Kidney (tissue), 14 donors: Measurements from ENCODE around the gene WFDC2. TPM values are rescaled to one million over a fixed set of nuclear protein-coding genes. Genes with fewer than 3 reads are reported as not detected.

ENCODE experiments used
- DNase-seq, 5 donors: peaks; one replicate each; pipeline ENCODE4 v3.0.0-alpha.2; 2013 to 2020
- FAIRE-seq: peaks from 2 replicates; lab custom pipeline; 2012; peaks lifted over from hg19 to GRCh38; lab: Jason Lieb, UNC
- H3K27ac ChIP-seq, 2 donors: one replicate each; pipeline ENCODE4 v1.7.0; 2013; ENCODE audit warnings: low read depth in 2 of 2, low read length in 2 of 2, inconsistent platforms in 1 of 2
- H3K27me3 ChIP-seq: one replicate; pipeline ENCODE4 v1.7.1; 2013; ENCODE audit warnings: low read length, inconsistent platforms; ENCODE audit not compliant: control insufficient read depth, insufficient read depth
- H3K36me3 ChIP-seq, 3 donors: one replicate each; pipeline versions ENCODE4 v1.7.0 to v1.7.1; 2013; ENCODE audit warnings: low read length in 3 of 3, control low read depth in 1 of 3, inconsistent platforms in 1 of 3; ENCODE audit not compliant: insufficient read depth in 3 of 3, control insufficient read depth in 2 of 3
- H3K4me1 ChIP-seq, 3 donors: one replicate each; pipeline versions ENCODE4 v1.7.0 to v1.7.1; 2013; ENCODE audit warnings: low read length in 3 of 3, inconsistent platforms in 1 of 3, low read depth in 1 of 3; ENCODE audit not compliant: control insufficient read depth in 2 of 3, insufficient read depth in 2 of 3
- H3K4me3 ChIP-seq, 3 donors: one replicate each; pipeline versions ENCODE4 v1.7.0 to v1.8.1; 2013; ENCODE audit warnings: low read length in 3 of 3, control low read depth in 1 of 3, inconsistent platforms in 1 of 3
- H3K9ac ChIP-seq, 3 donors: one replicate each; pipeline versions ENCODE4 v1.7.0 to v1.7.1; 2013; ENCODE audit warnings: low read length in 3 of 3, control low read depth in 1 of 3, inconsistent platforms in 1 of 3
- H3K9me3 ChIP-seq, 3 donors: one replicate each; pipeline versions ENCODE4 v1.7.0 to v1.7.1; 2013; ENCODE audit warnings: low read length in 3 of 3, control low read depth in 1 of 3, inconsistent platforms in 1 of 3; ENCODE audit not compliant: control insufficient read depth in 2 of 3, insufficient read depth in 1 of 3
- intact Hi-C: fragments of 100-400 bp; cut with DNase I; formaldehyde crosslinking; loops from one replicate; pipeline ENCODE4 v1.11.1; 2022
- polyA plus RNA-seq: library from polyadenylated mRNA; stranded (reverse); fragments of 350-450 nt; fragmentation: Illumina TruSeq; extraction: RNeasy Lipid Tissue Mini Kit (QIAGEN cat#74804); gene quantifications from one replicate; pipeline ENCODE4 v1.2.3, GENCODE V29; 2014; ENCODE audit warnings: low read depth, low replicate concordance; ENCODE audit not compliant: insufficient read depth
- total RNA-seq: library from RNA; stranded (reverse); fragmentation: NEBNext Ultra II Directional; extraction: Animal tissue kit (Norgen Biotek cat#: 25700); gene quantifications from one replicate; pipeline ENCODE4 v1.2.1, GENCODE V29; 2021
- TF ChIP-seq, protein P1 (sequence below): IDR thresholded peaks from 3 replicates; pipeline ENCODE4 v1.5.1; 2012; ENCODE audit warnings: mild to moderate bottlenecking, moderate library complexity, borderline replicate concordance; ENCODE audit not compliant: insufficient read depth; ENCODE audit errors: extremely low read depth
- donor health status: control.
- donor health status: control.
- donor health status: control.
- donor health status: control.
- donor health status: control.
- donor health status: DM: yes; HTN: yes; CAD: no.
- donor health status: Normal renal cell carcinoma (clear cell type).

Gene WFDC2
- total and polyA plus RNA-seq, 2 donors from 2014 or later: 1,908 to 2,874 TPM

- H3K9ac ChIP-seq: no peak overlapping the region
- intact Hi-C loops: no loop called here
- no peaks in the 10 kb centered on the region for H3K36me3 ChIP-seq
- FAIRE-seq (no peak), DNase-seq (no peak)
- no peaks in the 10 kb centered on the region for H3K27me3 ChIP-seq
- H3K27ac ChIP-seq: no peak overlapping the region
- TF ChIP-seq, protein P1, sequence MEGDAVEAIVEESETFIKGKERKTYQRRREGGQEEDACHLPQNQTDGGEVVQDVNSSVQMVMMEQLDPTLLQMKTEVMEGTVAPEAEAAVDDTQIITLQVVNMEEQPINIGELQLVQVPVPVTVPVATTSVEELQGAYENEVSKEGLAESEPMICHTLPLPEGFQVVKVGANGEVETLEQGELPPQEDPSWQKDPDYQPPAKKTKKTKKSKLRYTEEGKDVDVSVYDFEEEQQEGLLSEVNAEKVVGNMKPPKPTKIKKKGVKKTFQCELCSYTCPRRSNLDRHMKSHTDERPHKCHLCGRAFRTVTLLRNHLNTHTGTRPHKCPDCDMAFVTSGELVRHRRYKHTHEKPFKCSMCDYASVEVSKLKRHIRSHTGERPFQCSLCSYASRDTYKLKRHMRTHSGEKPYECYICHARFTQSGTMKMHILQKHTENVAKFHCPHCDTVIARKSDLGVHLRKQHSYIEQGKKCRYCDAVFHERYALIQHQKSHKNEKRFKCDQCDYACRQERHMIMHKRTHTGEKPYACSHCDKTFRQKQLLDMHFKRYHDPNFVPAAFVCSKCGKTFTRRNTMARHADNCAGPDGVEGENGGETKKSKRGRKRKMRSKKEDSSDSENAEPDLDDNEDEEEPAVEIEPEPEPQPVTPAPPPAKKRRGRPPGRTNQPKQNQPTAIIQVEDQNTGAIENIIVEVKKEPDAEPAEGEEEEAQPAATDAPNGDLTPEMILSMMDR: no peak
- no peaks in the 10 kb centered on the region for H3K9me3 ChIP-seq
- H3K4me3 ChIP-seq: no peak overlapping the region
- H3K4me1 ChIP-seq: no peaks in the 10 kb centered on the region
Observed at GRCh38 chr20:45500022-45500421, 30.5 kb downstream of the WFDC2 start.

GRCh38 chr20:45501600-45501999 lies 32.0 kb downstream of the WFDC2 start:
- no peaks in the 10 kb centered on the region for H3K36me3 ChIP-seq
- TF ChIP-seq, protein P1: no peak
- H3K9me3 ChIP-seq: no peaks in the 10 kb centered on the region
- no peak overlapping the region for H3K27ac ChIP-seq
- DNase-seq (no peak), FAIRE-seq (no peak)
- H3K27me3 ChIP-seq: no peaks in the 10 kb centered on the region
- H3K4me1 ChIP-seq: no peaks in the 10 kb centered on the region
- intact Hi-C loops: no loop called here
- no peak overlapping the region for H3K4me3 ChIP-seq
- H3K9ac ChIP-seq: no peak overlapping the region

GRCh38 chr20:45502561-45502960 lies 33.0 kb downstream of the WFDC2 start:
- Histone ChIP-seq H3K27me3 (no peaks in the 10 kb centered on the region), H3K36me3 (no peaks in the 10 kb centered on the region)
- FAIRE-seq: no peak

More at GRCh38 chr20:45502561-45502960, 33.0 kb downstream of the WFDC2 start:
- DNase-seq: no peak
- Histone ChIP-seq H3K4me1 (no peaks in the 10 kb centered on the region), H3K27ac (no peak overlapping the region), H3K4me3 (no peak overlapping the region), H3K9ac (no peak overlapping the region), H3K9me3 (no peaks in the 10 kb centered on the region)
- intact Hi-C loops: no loop called here
- TF ChIP-seq, protein P1: no peak
